Natural killer cell (primary cell): ENCODE data around the gene GNAZ. TPM values are rescaled to one million over a fixed set of nuclear protein-coding genes. Genes with fewer than 3 reads are reported as not detected.

ENCODE experiments used
- ATAC-seq, 3 donors: fragments of 150-1000 bp in 2 of 3; fragments of 200-7000 bp in 1 of 3; cut with Tn5 transposase; 1 replicate in 1 of 3; 2 replicates in 2 of 3; pipeline ENCODE4 v1.10.0; 2021; ENCODE audit warnings: mild to moderate bottlenecking in 2 of 3, moderate library complexity in 2 of 3
- DNase-seq, 2 donors: peaks; one replicate each; pipeline versions ENCODE4 v3.0.0 to v3.0.0-alpha.2; 2013 to 2021; ENCODE audit warnings: mixed read lengths in 1 of 2
- H3K27ac ChIP-seq: one replicate; pipeline ENCODE4 v1.5.1; 2013; ENCODE audit warnings: mild to moderate bottlenecking, low read length
- H3K27me3 ChIP-seq: one replicate; pipeline ENCODE4 v1.6.1; 2013; ENCODE audit warnings: low read length; ENCODE audit not compliant: control insufficient read depth, insufficient read depth
- H3K36me3 ChIP-seq: one replicate; pipeline ENCODE4 v1.6.1; 2013; ENCODE audit warnings: low read length; ENCODE audit not compliant: control insufficient read depth, insufficient read depth
- H3K4me1 ChIP-seq: one replicate; pipeline ENCODE4 v1.6.1; 2013; ENCODE audit warnings: low read length; ENCODE audit not compliant: control insufficient read depth, insufficient read depth
- H3K4me3 ChIP-seq: one replicate; pipeline ENCODE4 v1.5.1; 2013; ENCODE audit warnings: low read length
- H3K9me3 ChIP-seq: one replicate; pipeline ENCODE4 v1.6.1; 2013; ENCODE audit warnings: low read length; ENCODE audit not compliant: control insufficient read depth, insufficient read depth
- H3K27ac Mint-ChIP-seq, 2 donors: one replicate each; pipeline ENCODE4 v1.8.0; 2022; ENCODE audit warnings: mild to moderate bottlenecking in 2 of 2, mixed read lengths in 2 of 2, moderate library complexity in 1 of 2
- H3K27me3 Mint-ChIP-seq, 2 donors: one replicate each; pipeline ENCODE4 v1.8.0; 2022; ENCODE audit warnings: low read depth in 2 of 2, mixed read lengths in 2 of 2
- H3K36me3 Mint-ChIP-seq: one replicate; pipeline ENCODE4 v1.8.0; 2022; ENCODE audit warnings: mixed read lengths
- H3K4me1 Mint-ChIP-seq, 2 donors: one replicate each; pipeline ENCODE4 v1.8.0; 2022; ENCODE audit warnings: mixed read lengths in 2 of 2
- H3K4me3 Mint-ChIP-seq: one replicate; pipeline ENCODE4 v1.8.0; 2022; ENCODE audit warnings: mild to moderate bottlenecking, moderate library complexity, mixed read lengths
- H3K9me3 Mint-ChIP-seq, 2 donors: one replicate each; pipeline ENCODE4 v1.8.0; 2022; ENCODE audit warnings: mixed read lengths in 2 of 2
- CTCF ChIP-seq: fragments of 200-600 bp; IDR thresholded peaks from one replicate; pipeline ENCODE4 v1.8.0; 2022; ENCODE audit warnings: antibody characterized with exemption
- WGBS: methylation state at CpG from one replicate; pipeline ENCODE4 v1.1.7; 2013; ENCODE audit warnings: missing lambda C conversion rate; ENCODE audit not compliant: insufficient coverage; 5-methylcytosine and 5-hydroxymethylcytosine counted together
- intact Hi-C: fragments of 100-400 bp; cut with micrococcal nuclease; formaldehyde crosslinking; loops from one replicate; pipeline ENCODE4 v1.14.2; 2022
- total RNA-seq, 4 donors: library from RNA; stranded (reverse); fragments of 120-200 nt in 1 of 4; gene quantifications; one replicate each; pipeline versions ENCODE4 v1.2.3 to v1.2.4, GENCODE V29; 2013 to 2022

The GNAZ gene
- total RNA-seq, 3 donors from 2014 or later (not counting 1 experiment from before 2014, with no cell fraction given), result 4.5 to 7.5 (median 5.6) TPM

GRCh38 chr22:23157560-23158515, 87.5 kb downstream of the GNAZ start:
- H3K27me3 Mint-ChIP-seq, result no peaks in the 10 kb centered on the region
- no peaks in the 10 kb centered on the region for H3K9me3 Mint-ChIP-seq
- H3K4me1 Mint-ChIP-seq, result peaks cover 8 to 15% of the 10 kb centered on the region in 2 donors
- 91% methylated on average over 22 of the region's 22 CpGs for WGBS
- no peak for DNase-seq
- intact Hi-C loops, result no loop called here
- H3K27ac Mint-ChIP-seq, result no peak overlapping the region
- H3K27me3 ChIP-seq, result no peaks in the 10 kb centered on the region
- H3K9me3 ChIP-seq, result no peaks in the 10 kb centered on the region
- no peak overlapping the region for H3K4me3 ChIP-seq
- no peak overlapping the region for H3K27ac ChIP-seq
- H3K36me3 ChIP-seq, result no peaks in the 10 kb centered on the region
- H3K4me1 ChIP-seq, result peaks cover 15% of the 10 kb centered on the region
- no peaks in the 10 kb centered on the region for H3K36me3 Mint-ChIP-seq
- H3K4me3 Mint-ChIP-seq, result no peak overlapping the region
- ATAC-seq, result no peak
- TF ChIP-seq CTCF, result no peak

DNA sequence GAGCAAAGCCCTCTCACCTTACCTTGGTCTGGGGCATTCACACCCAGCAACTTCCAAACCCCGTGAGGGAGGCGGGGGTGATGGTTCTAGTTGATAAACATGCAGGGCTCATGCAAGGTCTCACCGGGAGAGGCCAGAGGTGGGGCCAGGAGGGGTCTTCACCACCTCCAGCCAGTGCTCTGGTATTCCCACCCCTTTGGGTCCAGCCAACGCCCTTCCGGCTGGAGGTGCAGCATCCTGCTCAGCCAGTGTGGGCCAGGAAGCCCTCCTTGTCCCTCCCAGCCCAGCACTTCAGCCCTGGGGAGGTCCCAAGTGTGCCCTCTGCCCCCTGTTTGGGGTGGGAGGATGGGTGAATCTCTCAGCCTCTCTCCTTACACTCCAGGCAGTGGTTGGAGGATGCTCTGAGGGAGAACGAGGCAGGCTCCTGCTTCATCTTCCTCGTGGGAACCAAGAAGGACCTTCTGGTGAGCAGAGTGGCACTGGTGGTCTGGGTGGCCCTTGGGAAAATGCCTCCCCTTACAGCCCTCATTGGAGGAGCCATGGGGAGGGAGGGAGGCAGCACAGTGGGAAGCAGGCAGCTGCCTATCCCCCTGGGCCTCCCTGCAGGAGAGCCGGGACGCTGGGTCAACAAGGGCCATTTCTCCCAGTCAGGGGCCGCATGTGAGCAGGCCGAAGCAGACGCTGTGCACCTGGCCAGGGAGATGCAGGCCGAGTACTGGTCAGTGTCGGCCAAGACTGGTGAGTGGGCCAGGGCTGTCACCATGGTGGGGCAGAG, 88.4 kb downstream of the GNAZ start:
- ATAC-seq (no peak), DNase-seq (no peak)
- Mint-ChIP-seq H3K4me1 (peaks cover 0 to 6% of the 10 kb centered on the region in 2 donors), H3K27ac (no peak overlapping the region), H3K4me3 (no peak overlapping the region), H3K27me3 (no peaks in the 10 kb centered on the region), H3K36me3 (no peaks in the 10 kb centered on the region), H3K9me3 (no peaks in the 10 kb centered on the region)
- H3K4me1 ChIP-seq, result peaks cover 6% of the 10 kb centered on the region
- no peaks in the 10 kb centered on the region for H3K9me3 ChIP-seq
- intact Hi-C loops, result no loop called here
- no peak overlapping the region for H3K4me3 ChIP-seq
- H3K27ac ChIP-seq, result no peak overlapping the region
- WGBS, result 92% methylated on average over 14 of the region's 14 CpGs
- H3K36me3 ChIP-seq, result no peaks in the 10 kb centered on the region
- TF ChIP-seq CTCF, result no peak
- no peaks in the 10 kb centered on the region for H3K27me3 ChIP-seq

GRCh38 chr22:23159291-23159630, 88.9 kb downstream of the GNAZ start:
- DNase-seq (no peak), ATAC-seq (no peak)
- TF ChIP-seq CTCF, result no peak
- no peak overlapping the region for H3K27ac Mint-ChIP-seq
- H3K4me3 ChIP-seq, result no peak overlapping the region
- no peaks in the 10 kb centered on the region for H3K9me3 ChIP-seq
- peaks cover under 1% of the 10 kb centered on the region for H3K4me1 ChIP-seq
- WGBS, result 91% methylated on average over 6 of the region's 6 CpGs
- H3K27ac ChIP-seq, result no peak overlapping the region
- H3K4me3 Mint-ChIP-seq, result no peak overlapping the region
- peaks cover 0 to under 1% of the 10 kb centered on the region in 2 donors for H3K4me1 Mint-ChIP-seq
- H3K36me3 Mint-ChIP-seq, result no peaks in the 10 kb centered on the region
- intact Hi-C loops, result no loop called here
- H3K36me3 ChIP-seq, result no peaks in the 10 kb centered on the region
- no peaks in the 10 kb centered on the region for H3K9me3 Mint-ChIP-seq
- no peaks in the 10 kb centered on the region for H3K27me3 ChIP-seq
- H3K27me3 Mint-ChIP-seq, result no peaks in the 10 kb centered on the region
